NCI-H2227 (cell line): ENCODE measurements around the gene SPARC.

Source experiments
- DNase-seq: peaks from one replicate; lab custom pipeline; 2025; ENCODE audit not compliant: unreplicated experiment; lab: John Stamatoyannopoulos, UW

Gene SPARC

GRCh38 chr5:151661968-151662732 lies 24.6 kb downstream of the SPARC start:
- DNase-seq = no peak

- DNase-seq = no peak
Measured at GRCh38 chr5:151660616-151661495, 25.9 kb downstream of the SPARC start.

- peak; percentile 67 for DNase-seq
Measured at GRCh38 chr5:151659001-151659754, 27.5 kb downstream of the SPARC start.

DNA sequence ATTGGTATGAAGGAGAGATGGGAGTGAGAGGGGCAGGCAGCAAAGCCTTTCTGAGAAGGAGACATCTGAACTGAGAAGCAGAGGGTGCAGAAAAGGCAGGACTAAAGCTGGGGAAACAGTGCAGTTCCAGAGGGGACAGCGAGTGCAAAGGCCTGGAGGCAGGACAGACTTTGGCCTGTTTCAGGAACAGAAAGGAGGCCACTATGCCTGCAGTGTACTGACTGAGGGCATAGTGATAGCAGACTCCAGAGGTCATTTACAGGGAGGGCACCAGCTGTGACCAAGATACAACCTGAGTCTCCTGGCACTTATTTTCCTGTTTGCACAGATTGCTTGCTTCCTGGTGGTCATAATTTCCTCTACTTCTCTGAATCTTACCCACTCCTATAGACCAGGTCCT lies 29.6 kb downstream of the SPARC start:
- no peak for DNase-seq

GRCh38 chr5:151656311-151656710 lies 30.4 kb downstream of the SPARC start:
- DNase-seq = no peak

DNA sequence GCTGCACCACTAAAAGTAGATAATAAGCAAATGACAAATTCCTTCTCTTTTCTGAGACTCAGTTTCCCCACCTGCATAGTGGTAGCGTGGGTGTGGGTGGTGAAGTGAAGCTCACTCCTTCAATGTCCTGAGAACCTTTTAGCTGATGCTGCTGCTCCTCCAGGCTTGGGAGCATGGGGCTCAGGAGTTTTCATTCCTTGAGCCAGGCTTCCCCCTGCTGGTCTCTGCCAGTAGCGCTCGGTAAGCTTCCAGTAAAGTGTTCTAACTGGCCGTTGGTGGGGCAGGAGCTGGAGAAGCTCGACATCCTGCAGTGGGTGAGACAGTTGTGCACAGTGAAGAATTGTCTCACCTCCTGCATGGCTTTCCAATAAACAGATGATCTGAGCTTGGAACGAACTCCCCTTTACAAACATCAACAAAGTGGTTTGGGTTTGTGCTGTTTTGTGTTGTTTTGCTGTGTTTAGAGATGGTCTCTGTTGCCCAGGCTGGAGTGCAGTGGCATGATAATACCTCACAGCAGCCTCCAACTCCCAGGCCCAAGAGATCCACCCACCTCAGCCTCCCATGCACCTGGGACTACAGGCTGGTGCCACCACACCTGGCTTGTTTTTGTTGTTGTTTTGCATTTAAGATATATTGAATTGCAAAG lies 34.6 kb downstream of the SPARC start:
- peak; percentile 84 for DNase-seq

- no peak for DNase-seq
Measured at GRCh38 chr5:151648988-151649387, 37.7 kb downstream of the SPARC start.

- DNase-seq = no peak
Measured at GRCh38 chr5:151648089-151648488, 38.6 kb downstream of the SPARC start.

- no peak for DNase-seq
Measured at GRCh38 chr5:151647320-151647861, 39.3 kb downstream of the SPARC start.

- DNase-seq = no peak
Measured at GRCh38 chr5:151646334-151646733, 40.4 kb downstream of the SPARC start.

- DNase-seq = no peak
Measured at GRCh38 chr5:151643388-151643787, 43.3 kb downstream of the SPARC start.

GRCh38 chr5:151642472-151643140 lies 44.1 kb downstream of the SPARC start:
- no peak for DNase-seq

- DNase-seq = no peak
Measured at GRCh38 chr5:151638619-151639018, 48.1 kb downstream of the SPARC start.

DNA sequence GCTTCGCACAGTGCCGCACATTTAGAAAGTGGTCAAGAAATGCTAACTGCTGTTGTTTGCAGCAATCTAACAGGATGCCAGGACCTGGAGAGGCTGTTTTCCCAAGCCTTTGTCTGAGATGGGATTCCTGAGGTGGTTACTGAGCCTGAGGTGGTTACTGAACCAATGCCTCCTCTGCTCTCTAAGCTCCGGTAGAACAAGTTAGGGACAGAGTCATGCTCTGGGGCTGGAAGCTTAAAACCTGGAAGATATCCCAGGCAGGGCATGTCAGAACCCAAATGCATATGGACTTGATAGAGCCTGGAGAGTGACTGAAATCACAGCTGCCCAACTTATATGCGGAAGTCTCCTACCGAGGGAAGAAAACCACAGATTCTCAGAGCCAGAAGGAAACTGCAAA lies 49.0 kb downstream of the SPARC start:
- no peak for DNase-seq

GRCh38 chr5:151633892-151634291 lies 52.8 kb downstream of the SPARC start:
- no peak for DNase-seq

DNA sequence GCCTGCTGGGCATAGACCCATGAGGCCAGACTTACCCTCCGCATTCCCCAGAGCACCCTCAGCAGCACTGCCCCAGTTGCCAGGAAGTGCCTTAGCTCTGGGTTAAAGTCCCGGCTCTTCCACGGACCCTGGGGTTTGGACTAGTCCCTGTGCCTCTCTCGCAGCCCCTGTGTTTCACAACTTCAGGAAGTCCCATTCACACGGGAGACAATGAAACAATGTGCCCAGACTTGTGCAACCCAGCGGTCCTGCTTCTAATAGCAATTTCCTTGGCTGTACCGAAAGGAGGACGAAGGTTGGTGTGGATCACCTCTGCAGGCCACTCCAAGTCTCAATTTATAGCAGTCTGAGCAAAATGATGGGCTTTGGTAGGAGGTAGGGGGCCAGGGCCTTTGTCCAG lies 53.8 kb downstream of the SPARC start:
- DNase-seq = no peak

GRCh38 chr5:151632524-151632923 lies 54.2 kb downstream of the SPARC start:
- DNase-seq = no peak

- no peak for DNase-seq
Measured at GRCh38 chr5:151631941-151632340, 54.8 kb downstream of the SPARC start.

- DNase-seq = no peak
Measured at GRCh38 chr5:151630088-151630487, 56.6 kb downstream of the SPARC start.
